HG03103 (cell line): Measurements from ENCODE around the gene ZNF76.

ENCODE experiments used
- ATAC-seq: cut with Tn5 transposase; IDR thresholded peaks from one replicate; pipeline ENCODE4 v1.9.1; 2021; ENCODE audit warnings: low read depth; ENCODE audit not compliant: unreplicated experiment

Gene ZNF76

GRCh38 chr6:35234901-35235300, 24.6 kb upstream of the ZNF76 start:
- ATAC-seq = no peak

- ATAC-seq = no peak
Measured at GRCh38 chr6:35236223-35236622, 23.3 kb upstream of the ZNF76 start.

DNA sequence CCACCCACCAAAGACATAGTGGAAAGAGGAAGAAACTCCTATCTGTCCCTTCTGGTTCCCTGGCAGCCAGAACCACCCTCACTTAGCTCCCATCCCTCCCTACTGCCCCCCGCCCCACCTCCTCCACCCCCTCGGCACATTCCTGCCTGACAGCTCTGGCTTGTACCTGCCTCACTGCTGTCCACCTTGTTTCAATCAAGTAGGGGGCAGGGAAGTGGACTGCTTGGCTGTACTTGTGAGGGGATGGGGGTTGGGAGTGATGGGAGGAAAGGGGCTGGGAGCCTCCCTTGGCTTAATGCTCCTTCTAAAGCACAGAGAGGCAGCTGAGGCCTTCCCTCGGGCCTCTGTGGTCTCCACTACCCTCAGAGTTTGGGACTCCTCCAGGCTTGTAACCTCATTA, 22.1 kb upstream of the ZNF76 start:
- ATAC-seq = no peak

DNA sequence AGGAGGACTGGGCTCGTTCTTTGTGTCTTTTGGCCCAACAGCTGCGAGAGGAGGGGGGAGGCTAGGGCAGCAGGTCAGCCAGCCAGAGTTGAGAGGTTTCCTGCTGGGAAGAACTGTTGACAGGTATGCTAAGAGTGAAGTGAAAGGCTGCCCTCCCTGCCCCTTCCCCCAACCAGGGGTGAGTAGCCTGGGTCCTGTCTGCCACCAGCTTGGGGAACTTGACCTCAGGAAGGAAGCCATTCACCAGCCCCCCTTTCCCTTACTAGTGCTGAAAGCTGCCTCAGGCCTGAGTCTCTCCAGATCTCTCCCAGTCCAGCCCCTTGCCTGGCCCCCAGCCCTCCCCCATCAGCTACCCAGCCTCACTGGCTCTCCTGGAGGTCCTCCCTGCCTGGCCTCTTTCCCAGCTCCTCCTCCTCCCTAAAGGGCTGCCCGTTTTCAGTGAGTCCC, 20.7 kb upstream of the ZNF76 start:
- ATAC-seq = no peak

- no peak for ATAC-seq
Measured at GRCh38 chr6:35239581-35239980, 20.0 kb upstream of the ZNF76 start.

GRCh38 chr6:35240838-35241801, 18.4 kb upstream of the ZNF76 start:
- ATAC-seq = no peak

- ATAC-seq = no peak
Measured at GRCh38 chr6:35242486-35242885, 17.0 kb upstream of the ZNF76 start.

DNA sequence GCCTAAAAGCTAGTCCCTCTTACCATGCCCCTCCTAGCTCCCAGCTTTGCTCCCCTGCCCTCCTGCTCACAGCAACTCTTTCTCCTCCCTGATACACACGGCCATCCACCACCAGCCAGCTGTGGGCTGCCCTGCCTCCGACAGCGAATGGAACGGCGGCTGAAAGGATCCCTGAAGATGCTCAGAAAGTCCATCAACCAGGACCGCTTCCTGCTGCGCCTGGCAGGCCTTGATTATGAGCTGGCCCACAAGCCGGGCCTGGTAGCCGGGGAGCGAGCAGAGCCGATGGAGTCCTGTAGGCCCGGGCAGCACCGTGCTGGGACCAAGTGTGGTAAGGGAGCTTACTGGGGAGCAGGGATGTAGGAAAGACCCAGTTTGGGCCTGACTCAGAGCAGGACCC, 16.6 kb upstream of the ZNF76 start:
- no peak for ATAC-seq

DNA sequence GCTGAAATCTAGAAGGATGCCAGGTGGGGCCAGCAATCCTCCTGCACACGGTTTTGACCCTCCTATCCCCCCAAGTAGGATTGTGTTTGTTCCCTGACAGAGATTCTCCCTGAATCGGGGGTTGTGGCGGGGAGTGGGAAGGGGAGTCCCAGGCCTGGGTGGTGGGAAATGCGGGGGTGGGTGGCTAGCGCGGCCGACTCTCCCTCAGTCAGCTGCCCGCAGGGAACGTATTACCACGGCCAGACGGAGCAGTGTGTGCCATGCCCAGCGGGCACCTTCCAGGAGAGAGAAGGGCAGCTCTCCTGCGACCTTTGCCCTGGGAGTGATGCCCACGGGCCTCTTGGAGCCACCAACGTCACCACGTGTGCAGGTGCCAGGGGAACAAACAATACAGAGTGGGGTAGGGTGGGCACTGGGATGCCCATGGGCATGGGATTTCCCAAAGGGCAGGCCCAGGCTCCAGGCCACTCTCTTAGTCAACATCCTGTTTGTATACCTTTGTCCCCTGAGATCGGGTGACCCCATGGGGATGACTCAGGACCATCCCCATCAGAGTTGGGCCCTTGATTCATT, 16.1 kb upstream of the ZNF76 start:
- ATAC-seq = no peak

DNA sequence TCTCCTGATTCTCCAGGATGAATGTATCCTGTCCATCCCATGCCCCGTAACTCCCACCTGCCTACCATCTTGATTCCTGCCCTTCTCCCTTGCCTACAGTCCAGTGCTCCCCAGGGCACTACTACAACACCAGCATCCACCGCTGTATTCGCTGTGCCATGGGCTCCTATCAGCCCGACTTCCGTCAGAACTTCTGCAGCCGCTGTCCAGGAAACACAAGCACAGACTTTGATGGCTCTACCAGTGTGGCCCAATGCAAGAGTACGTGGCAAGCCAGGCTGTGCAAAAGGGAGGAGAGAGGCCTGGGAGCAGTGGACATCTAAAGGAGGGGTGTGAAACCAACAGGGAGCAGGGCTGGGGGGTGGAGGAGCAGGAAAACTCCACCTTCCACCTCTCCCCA, 15.0 kb upstream of the ZNF76 start:
- no peak for ATAC-seq

DNA sequence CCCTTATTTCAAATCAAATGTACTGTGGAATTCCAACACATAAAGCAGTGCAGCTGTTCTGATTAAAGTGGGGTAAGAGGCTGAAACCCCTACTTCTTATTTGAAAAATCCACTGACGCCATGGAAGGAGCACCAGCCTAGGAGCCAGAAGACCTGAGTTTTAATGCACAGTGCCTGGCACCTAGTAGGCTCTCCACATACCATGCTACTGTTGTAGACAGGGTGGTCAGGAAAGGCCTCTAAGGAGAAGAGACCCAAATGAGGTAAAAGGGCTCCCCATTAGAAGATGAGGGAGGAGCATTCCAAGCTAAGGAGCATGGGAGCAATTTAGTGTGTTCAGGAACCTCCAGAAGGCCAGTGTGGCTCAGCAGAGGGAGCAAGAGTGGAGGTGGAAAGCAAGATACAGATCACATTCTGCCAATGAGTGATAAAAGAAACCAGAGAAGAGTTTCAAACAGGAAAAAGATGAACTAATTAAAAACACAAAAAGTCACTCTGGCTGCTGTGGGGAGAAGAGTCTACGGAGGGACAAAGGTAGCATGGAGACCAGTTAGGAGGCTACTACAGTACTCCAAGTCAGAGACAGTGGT, 11.8 kb upstream of the ZNF76 start:
- ATAC-seq = no peak

DNA sequence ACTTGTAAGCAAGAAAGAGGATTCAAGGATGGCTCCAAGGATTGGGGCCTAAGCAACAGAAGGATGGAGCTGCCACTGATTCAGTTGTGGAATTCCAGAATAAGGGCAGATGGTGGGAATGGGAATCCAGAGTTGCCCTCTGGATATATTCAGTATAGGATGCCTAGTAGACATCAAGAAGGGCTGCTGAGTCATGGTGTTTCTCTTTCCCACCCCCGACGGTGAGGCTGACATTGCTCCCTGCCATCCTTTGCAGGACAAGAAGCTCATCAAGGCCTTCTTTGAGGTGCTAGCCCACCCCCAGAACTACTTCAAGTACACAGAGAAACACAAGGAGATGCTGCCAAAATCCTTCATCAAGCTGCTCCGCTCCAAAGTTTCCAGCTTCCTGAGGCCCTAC, 11.2 kb upstream of the ZNF76 start:
- ATAC-seq = no peak

DNA sequence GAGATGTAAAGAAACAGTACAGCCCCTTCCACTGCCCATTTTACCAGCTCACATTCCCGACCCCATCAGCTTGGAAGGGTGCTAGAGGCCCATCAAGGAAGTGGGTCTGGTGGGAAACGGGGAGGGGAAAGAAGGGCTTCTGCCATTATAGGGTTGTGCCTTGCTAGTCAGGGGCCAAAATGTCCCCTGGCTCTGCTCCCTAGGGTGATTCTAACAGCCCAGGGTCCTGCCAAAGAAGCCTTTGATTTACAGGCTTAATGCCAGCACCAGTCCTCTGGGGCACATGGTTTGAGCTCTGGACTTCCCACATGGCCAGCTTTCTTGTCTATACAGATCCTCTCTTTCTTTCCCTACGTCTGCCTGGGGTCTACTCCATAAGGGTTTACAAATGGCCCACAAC, 10.6 kb upstream of the ZNF76 start:
- ATAC-seq = no peak

DNA sequence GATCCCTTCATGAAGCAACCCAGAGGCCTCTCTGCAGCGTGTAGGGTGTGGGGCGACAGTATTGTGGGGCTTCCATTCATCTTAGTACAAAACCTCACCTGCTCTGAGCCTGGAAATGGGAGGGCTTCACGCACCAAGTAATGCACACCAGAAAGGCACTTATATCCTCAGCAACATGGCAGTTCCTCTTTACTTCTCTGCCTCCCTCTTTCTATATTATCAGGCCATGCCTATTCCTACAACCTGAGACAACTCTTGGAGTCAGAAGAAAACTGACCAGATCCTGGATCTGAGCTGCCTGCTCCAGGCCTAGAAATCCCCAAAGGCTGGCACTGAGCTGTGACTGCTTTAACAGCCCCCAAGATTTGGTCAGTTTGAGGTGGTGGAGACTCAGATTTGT, 7.6 kb upstream of the ZNF76 start:
- no peak for ATAC-seq

- ATAC-seq = no peak
Measured at GRCh38 chr6:35253249-35253648, 6.3 kb upstream of the ZNF76 start.

DNA sequence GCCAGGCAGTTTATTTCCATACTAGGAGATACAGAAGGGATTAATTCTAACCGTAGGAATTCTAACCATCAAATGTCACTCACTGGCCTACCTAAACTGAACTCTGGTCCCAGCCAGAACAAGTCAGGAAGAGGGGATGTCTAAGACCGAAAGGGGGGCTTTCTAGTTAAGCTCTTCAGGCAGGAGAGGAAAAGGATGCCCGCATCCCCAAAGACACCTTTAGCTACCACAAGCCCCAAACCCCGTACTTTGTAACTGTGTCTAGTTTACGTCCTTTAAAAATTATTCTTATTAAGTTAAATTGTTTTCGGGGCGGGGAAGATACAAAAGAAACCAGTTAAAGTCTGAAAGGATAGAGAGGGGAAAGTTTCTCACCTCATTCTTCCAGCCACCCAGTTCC, 1.2 kb upstream of the ZNF76 start:
- no peak for ATAC-seq

DNA sequence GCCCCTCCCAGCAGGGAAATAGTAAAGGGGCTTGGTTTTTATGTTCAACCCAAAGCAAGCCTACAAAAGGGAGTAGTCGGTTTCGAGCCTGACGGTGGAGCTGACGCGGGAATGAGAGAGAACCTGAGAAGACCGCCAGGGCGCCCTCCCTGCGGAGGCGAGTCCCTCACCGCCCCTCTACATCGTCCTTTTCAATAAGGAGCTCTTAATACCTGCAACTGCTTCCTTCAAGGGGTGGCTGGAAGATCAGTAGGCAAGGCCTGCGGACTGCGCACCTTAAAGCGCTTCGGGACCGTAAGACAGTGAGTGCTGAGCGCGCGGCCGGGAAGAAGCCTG, 709 bp upstream of the ZNF76 start:
- no peak for ATAC-seq

GRCh38 chr6:35259948-35260590, 534 bp downstream of the ZNF76 start:
- peak; percentile 30 for ATAC-seq

GRCh38 chr6:35260591-35261570, 1.3 kb downstream of the ZNF76 start:
- no peak for ATAC-seq

DNA sequence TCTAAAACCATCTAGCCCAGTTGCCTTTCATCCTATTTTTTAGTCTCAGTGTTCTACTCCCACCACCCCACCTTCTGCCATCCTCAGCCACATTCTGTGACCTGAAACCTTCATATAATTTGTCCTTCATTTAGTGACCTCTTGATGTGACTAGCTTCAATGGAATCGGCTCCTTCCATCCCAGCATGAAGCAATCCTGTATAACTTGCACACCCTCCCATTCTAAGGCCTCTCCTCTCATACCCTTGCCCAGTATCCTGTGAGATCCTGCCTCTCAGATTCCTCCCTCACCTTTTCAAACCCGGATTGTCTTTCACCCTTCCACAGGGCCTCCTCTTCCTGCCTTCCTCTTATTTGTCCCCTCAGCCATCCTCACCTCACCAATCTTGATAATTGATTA, 3.1 kb downstream of the ZNF76 start:
- ATAC-seq = no peak
